ENCODE measurements around the gene ANKRA2.

Gene ANKRA2

GRCh38 chr5:73565139-73565968 lies at the start of gene ANKRA2, which contains the start of gene UTP15:
Gene ANKRA2 (minus strand): TSS chr5:73565639. CDS start chr5:73562881, 2,758 bp downstream.
Gene UTP15 (plus strand): TSS chr5:73565743. CDS start chr5:73567345, 1,602 bp downstream.
- peak; percentile 78 for DNase-seq

GRCh38 chr5:73615085-73615484 lies 49.6 kb upstream of the ANKRA2 start:
- DNase-seq, result no peak

- no peak for DNase-seq
Measured at GRCh38 chr5:73612799-73613198, 47.4 kb upstream of the ANKRA2 start.

- no peak for DNase-seq
Measured at GRCh38 chr5:73607228-73607627, 41.8 kb upstream of the ANKRA2 start.

- no peak for DNase-seq
Measured at GRCh38 chr5:73606206-73606753, 40.8 kb upstream of the ANKRA2 start.

GRCh38 chr5:73605223-73606087 lies 40.0 kb upstream of the ANKRA2 start:
- DNase-seq, result no peak

GRCh38 chr5:73603998-73604397 lies 38.6 kb upstream of the ANKRA2 start:
- DNase-seq, result no peak

- no peak for DNase-seq
Measured at GRCh38 chr5:73599380-73599779, 33.9 kb upstream of the ANKRA2 start.

GRCh38 chr5:73596705-73597328 lies 31.4 kb upstream of the ANKRA2 start:
- DNase-seq, result peak; percentile 16

- DNase-seq, result no peak
Measured at GRCh38 chr5:73592551-73592950, 27.1 kb upstream of the ANKRA2 start.

GRCh38 chr5:73591698-73592501 lies 26.5 kb upstream of the ANKRA2 start:
- DNase-seq, result no peak

- DNase-seq, result peak; percentile 73
Measured at GRCh38 chr5:73591102-73591695, 25.8 kb upstream of the ANKRA2 start.

- DNase-seq, result no peak
Measured at GRCh38 chr5:73587923-73588322, 22.5 kb upstream of the ANKRA2 start.

- no peak for DNase-seq
Measured at GRCh38 chr5:73582285-73583145, 17.1 kb upstream of the ANKRA2 start.

- no peak for DNase-seq
Measured at GRCh38 chr5:73565969-73566547, 619 bp upstream of the ANKRA2 start.

- no peak for DNase-seq
Measured at GRCh38 chr5:73564675-73565074, 764 bp downstream of the ANKRA2 start.

GRCh38 chr5:73564018-73564417 lies 1.4 kb downstream of the ANKRA2 start:
- DNase-seq, result no peak

- DNase-seq, result no peak
Measured at GRCh38 chr5:73558950-73559349, 6.5 kb downstream of the ANKRA2 start.

GRCh38 chr5:73552642-73553041 lies 12.8 kb downstream of the ANKRA2 start:
- DNase-seq, result no peak

GRCh38 chr5:73550016-73550415 lies 15.4 kb downstream of the ANKRA2 start:
- DNase-seq, result no peak

All from NCI-H510A treated with DMSO at 0.1 percent for 48 hours (cell line).